AG20443 (cell line): ENCODE measurements around the gene NPR1.
"Not testable (repeated sequence)": the region's sequence is repeated elsewhere in the genome, so short reads cannot be mapped to it uniquely, and the experiment has no call there.

ENCODE experiments used
- DNase-seq: peaks from one replicate; pipeline ENCODE4 v3.0.0; 2012; ENCODE audit warnings: low spot score, mixed read lengths

NPR1 gene

GRCh38 chr1:153678519-153679336 lies at the start of gene NPR1:
TSS of gene NPR1 (plus strand) at chr1:153678688. CDS start at chr1:153679109, 421 bp downstream.
- DNase-seq, result peak; percentile 69

GRCh38 chr1:153629343-153629665 lies 49.2 kb upstream of the NPR1 start:
- no peak for DNase-seq

- DNase-seq, result no peak
Observed at GRCh38 chr1:153629971-153630370, 48.5 kb upstream of the NPR1 start.

- no peak for DNase-seq
Observed at GRCh38 chr1:153630384-153630783, 48.1 kb upstream of the NPR1 start.

- DNase-seq, result no peak
Observed at GRCh38 chr1:153631047-153632022, 47.2 kb upstream of the NPR1 start.

GRCh38 chr1:153633161-153633753 lies 45.2 kb upstream of the NPR1 start:
- DNase-seq, result peak; percentile 55

- peak; percentile 97 for DNase-seq
Observed at GRCh38 chr1:153633754-153634665, 44.5 kb upstream of the NPR1 start, which contains the start of gene CHTOP. TSS of gene CHTOP (plus strand) at chr1:153634066. CDS start at chr1:153636589, 2,523 bp downstream.

GRCh38 chr1:153635872-153636271 lies 42.6 kb upstream of the NPR1 start:
- DNase-seq, result no peak

GRCh38 chr1:153636312-153636711 lies 42.2 kb upstream of the NPR1 start:
- no peak for DNase-seq

GRCh38 chr1:153638261-153638660 lies 40.2 kb upstream of the NPR1 start:
- no peak for DNase-seq

GRCh38 chr1:153639280-153639679 lies 39.2 kb upstream of the NPR1 start:
- no peak for DNase-seq

GRCh38 chr1:153640213-153640612 lies 38.3 kb upstream of the NPR1 start:
- DNase-seq, result not testable (repeated sequence)

- DNase-seq, result no peak
Observed at GRCh38 chr1:153640861-153641260, 37.6 kb upstream of the NPR1 start.

GRCh38 chr1:153642161-153642560 lies 36.3 kb upstream of the NPR1 start:
- no peak for DNase-seq

- DNase-seq, result no peak
Observed at GRCh38 chr1:153643100-153643499, 35.4 kb upstream of the NPR1 start.

GRCh38 chr1:153643816-153644215 lies 34.7 kb upstream of the NPR1 start:
- no peak for DNase-seq

GRCh38 chr1:153646672-153647345 lies 31.7 kb upstream of the NPR1 start:
- no peak for DNase-seq

GRCh38 chr1:153647346-153647714 lies 31.2 kb upstream of the NPR1 start:
- DNase-seq, result no peak

- DNase-seq, result no peak
Observed at GRCh38 chr1:153648000-153648643, 30.4 kb upstream of the NPR1 start.

GRCh38 chr1:153649137-153649862 lies 29.2 kb upstream of the NPR1 start:
- DNase-seq, result no peak
